NCI-H2171 (cell line): ENCODE results near the gene USP40.
A peak's percentile ranks its signal among the peaks of the same experiment; 100 is the strongest.

ENCODE experiments used
- DNase-seq: peaks from one replicate; lab custom pipeline; 2025; lab: John Stamatoyannopoulos, UW

USP40 gene

GRCh38 chr2:233444501-233444900 is 122.1 kb downstream of the USP40 start:
- DNase-seq = no peak

GRCh38 chr2:233443511-233444183 is 122.9 kb downstream of the USP40 start:
- peak; percentile 33 for DNase-seq

GRCh38 chr2:233442028-233442310 is 124.6 kb downstream of the USP40 start:
- DNase-seq = no peak

GRCh38 chr2:233441161-233442027 is 125.2 kb downstream of the USP40 start:
- no peak for DNase-seq

GRCh38 chr2:233440714-233441113 is 125.9 kb downstream of the USP40 start:
- DNase-seq = no peak

GRCh38 chr2:233440314-233440713 is 126.3 kb downstream of the USP40 start:
- no peak for DNase-seq

GRCh38 chr2:233439191-233439590 is 127.4 kb downstream of the USP40 start:
- no peak for DNase-seq

- no peak for DNase-seq
Observed at GRCh38 chr2:233438573-233439147, 127.9 kb downstream of the USP40 start.

- DNase-seq = no peak
Observed at GRCh38 chr2:233437439-233437955, 129.1 kb downstream of the USP40 start.

- DNase-seq = no peak
Observed at GRCh38 chr2:233436691-233437438, 129.7 kb downstream of the USP40 start.

GRCh38 chr2:233436191-233436581 is 130.4 kb downstream of the USP40 start:
- no peak for DNase-seq

- DNase-seq = no peak
Observed at GRCh38 chr2:233435436-233436190, 131.0 kb downstream of the USP40 start.

- DNase-seq = no peak
Observed at GRCh38 chr2:233434666-233435330, 131.8 kb downstream of the USP40 start.

GRCh38 chr2:233433794-233434193 is 132.8 kb downstream of the USP40 start:
- no peak for DNase-seq

GRCh38 chr2:233433029-233433428 is 133.6 kb downstream of the USP40 start:
- DNase-seq = no peak

GRCh38 chr2:233430651-233431050 is 135.9 kb downstream of the USP40 start:
- DNase-seq = no peak

GRCh38 chr2:233430081-233430480 is 136.5 kb downstream of the USP40 start:
- DNase-seq = no peak

GRCh38 chr2:233429175-233429897 is 137.2 kb downstream of the USP40 start:
- DNase-seq = no peak

- no peak for DNase-seq
Observed at GRCh38 chr2:233428438-233428837, 138.1 kb downstream of the USP40 start.

- no peak for DNase-seq
Observed at GRCh38 chr2:233428008-233428407, 138.6 kb downstream of the USP40 start.
